ENCODE measurements around the gene NMNAT2.

- TF ChIP-seq POLR2A (IDR thresholded peaks at IDR 0.05; ENCODE audit: low read depth, low read length) (no peak), MYC (IDR thresholded peaks at IDR 0.05; ENCODE audit: low read depth, low read length) (no peak), CTCF (IDR thresholded peaks at IDR 0.05; ENCODE audit: extremely low read depth in 1 of 2, insufficient read depth in 1 of 2, low read depth in 1 of 2, low read length in 2 of 2) (no peak), JUN (IDR thresholded peaks at IDR 0.05; ENCODE audit: borderline replicate concordance, insufficient read depth, insufficient read length, low read depth) (no peak), POLR2AphosphoS5 (IDR thresholded peaks at IDR 0.05; ENCODE audit: insufficient read depth, low read depth, low read length) (no peak), EZH2 (IDR thresholded peaks at IDR 0.05; ENCODE audit: borderline replicate concordance, low read depth, low read length, severe bottlenecking) (no peak), MAX (IDR thresholded peaks at IDR 0.05; ENCODE audit: insufficient read depth, insufficient read length) (no peak), GATA2 (IDR thresholded peaks at IDR 0.05; ENCODE audit: insufficient read depth, insufficient read length, low read depth, low read length) (no peak)
These were observed 191.2 kb downstream of the NMNAT2 start for GRCh38 chr1:183226963-183227362.
